IPS DF 6.9 (cell line): ENCODE results near the gene ADAM12.

Experiments used
- DNase-seq: peaks from one replicate; pipeline ENCODE4 v3.0.0-alpha.2; 2013; ENCODE audit warnings: low read depth, low spot score
- H3K27ac ChIP-seq: one replicate; pipeline ENCODE4 v1.5.1; 2013; ENCODE audit warnings: low read length, control low read depth
- H3K27me3 ChIP-seq: 2 replicates; pipeline ENCODE4 v1.6.1; 2013; ENCODE audit warnings: mild to moderate bottlenecking, low read length; ENCODE audit not compliant: control insufficient read depth, insufficient read depth
- H3K36me3 ChIP-seq: 2 replicates; pipeline ENCODE4 v1.6.1; 2013; ENCODE audit warnings: low read length; ENCODE audit not compliant: control insufficient read depth, insufficient read depth
- H3K4me1 ChIP-seq: 2 replicates; pipeline ENCODE4 v1.6.1; 2013; ENCODE audit warnings: low read length; ENCODE audit not compliant: control insufficient read depth, insufficient read depth
- H3K4me3 ChIP-seq: 2 replicates; pipeline ENCODE4 v1.5.1; 2013; ENCODE audit warnings: mild to moderate bottlenecking, low read length
- H3K9me3 ChIP-seq: 2 replicates; pipeline ENCODE4 v1.6.1; 2013; ENCODE audit warnings: low read length, inconsistent platforms; ENCODE audit not compliant: control insufficient read depth, insufficient read depth
- WGBS: extraction: QIAGEN DNeasy Blood & Tissue Kit; methylation state at CpG from one replicate; pipeline ENCODE4 v1.1.7; 2013; ENCODE audit warnings: mixed read lengths, missing lambda C conversion rate; ENCODE audit not compliant: insufficient read length, insufficient coverage; 5-methylcytosine and 5-hydroxymethylcytosine counted together

ADAM12 gene

DNA sequence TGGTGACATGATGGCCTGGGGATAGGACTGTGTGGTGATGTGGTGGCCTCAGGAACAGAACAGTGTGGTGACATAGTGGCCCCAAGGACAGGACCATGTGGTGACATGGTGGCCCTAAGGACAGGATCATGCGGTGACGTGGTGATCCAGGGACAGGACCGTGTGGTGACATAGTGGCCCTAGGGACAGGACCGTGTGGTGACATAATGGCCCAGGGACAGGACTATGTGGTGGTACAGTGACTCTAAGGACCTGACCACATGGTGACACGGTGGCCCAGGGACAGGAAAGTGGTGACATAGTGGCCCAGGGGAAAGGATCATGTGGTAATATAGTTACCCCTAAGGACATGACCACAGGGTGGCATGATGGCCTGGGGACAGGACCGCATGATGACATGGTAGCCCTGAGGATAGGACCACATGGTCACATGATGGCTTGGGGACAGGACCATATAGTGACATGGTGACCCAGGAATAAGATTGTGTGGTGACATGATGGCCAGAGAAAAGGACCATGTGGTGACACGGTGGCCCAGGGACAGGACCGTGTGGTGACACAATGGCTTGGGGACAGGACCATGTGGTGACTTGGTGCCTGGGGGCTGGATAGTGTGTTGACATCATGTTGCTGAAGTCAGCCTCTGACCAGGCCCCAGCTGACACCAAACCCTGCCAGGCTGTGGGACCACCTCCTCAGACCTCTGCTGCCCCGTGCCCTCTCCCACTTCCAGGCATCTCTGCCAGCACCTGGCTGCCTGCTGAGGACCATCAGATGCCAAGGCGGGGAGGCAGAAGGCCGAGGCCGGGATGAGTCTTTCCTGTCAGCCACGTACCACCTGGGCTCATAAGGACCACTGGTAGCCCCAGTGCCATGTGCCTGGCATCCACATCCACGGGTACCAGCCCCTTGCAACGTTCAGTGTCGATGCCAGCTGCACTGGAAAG is 99.5 kb downstream of the ADAM12 start:
- WGBS, result no CpG with 5 or more reads among the region's 16 CpGs
- Histone ChIP-seq H3K9me3 (no peaks in the 10 kb centered on the region), H3K4me3 (no peak overlapping the region), H3K36me3 (no peaks in the 10 kb centered on the region), H3K27ac (no peak overlapping the region), H3K27me3 (no peaks in the 10 kb centered on the region), H3K4me1 (no peaks in the 10 kb centered on the region)
- no peak for DNase-seq

DNA sequence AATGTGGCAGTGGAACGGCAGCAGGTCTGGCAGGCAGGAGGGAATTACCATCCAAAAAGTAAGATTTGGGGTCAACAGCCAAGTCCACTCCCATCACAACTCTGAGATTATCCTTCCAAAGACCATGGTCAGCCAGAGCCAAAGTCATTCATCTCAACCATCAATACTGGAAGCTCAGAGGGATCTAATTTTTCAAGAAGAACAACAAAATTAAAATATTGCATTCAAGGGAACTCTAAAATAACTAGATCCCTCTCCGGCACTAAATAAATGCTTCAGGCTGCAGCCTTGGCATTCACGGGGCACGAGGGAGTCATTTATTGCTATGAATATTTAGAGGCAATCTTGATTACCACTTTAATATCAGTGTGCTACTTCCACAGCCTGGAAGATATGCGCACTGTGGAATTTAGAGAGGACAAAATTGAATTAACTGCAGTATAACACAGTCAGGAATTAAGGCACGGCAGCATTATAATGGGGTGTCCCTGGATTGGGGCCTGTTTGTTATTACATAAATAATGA is 102.0 kb downstream of the ADAM12 start:
- no peak overlapping the region for H3K4me3 ChIP-seq
- H3K27ac ChIP-seq, result no peak overlapping the region
- H3K9me3 ChIP-seq, result no peaks in the 10 kb centered on the region
- H3K27me3 ChIP-seq, result no peaks in the 10 kb centered on the region
- no peak for DNase-seq
- no CpG with 5 or more reads among the region's 6 CpGs for WGBS
- no peaks in the 10 kb centered on the region for H3K4me1 ChIP-seq
- no peaks in the 10 kb centered on the region for H3K36me3 ChIP-seq

DNA sequence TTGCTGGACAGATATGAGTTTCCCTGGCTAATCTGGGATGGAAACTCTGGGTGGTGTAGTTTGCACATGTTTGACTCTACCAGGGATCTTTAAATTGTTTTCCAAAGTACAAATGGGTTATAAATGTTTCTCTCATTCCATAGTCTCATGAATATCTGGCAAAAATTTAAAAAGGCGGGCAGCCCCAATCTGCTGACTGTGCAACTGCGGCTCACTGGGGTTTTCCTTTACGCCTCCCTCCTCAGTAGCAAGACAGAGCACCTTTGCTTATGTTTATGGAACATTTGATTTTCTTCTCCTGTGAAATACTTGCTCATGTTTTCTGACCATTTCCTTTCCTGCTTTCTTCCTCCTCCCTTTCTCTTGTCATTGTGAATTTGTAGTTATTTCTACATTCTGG is 105.0 kb downstream of the ADAM12 start:
- no peak for DNase-seq
- Histone ChIP-seq H3K9me3 (no peaks in the 10 kb centered on the region), H3K36me3 (no peaks in the 10 kb centered on the region), H3K27me3 (no peaks in the 10 kb centered on the region), H3K4me1 (no peaks in the 10 kb centered on the region), H3K27ac (no peak overlapping the region), H3K4me3 (no peak overlapping the region)
- no CpG with 5 or more reads among the region's 3 CpGs for WGBS

DNA sequence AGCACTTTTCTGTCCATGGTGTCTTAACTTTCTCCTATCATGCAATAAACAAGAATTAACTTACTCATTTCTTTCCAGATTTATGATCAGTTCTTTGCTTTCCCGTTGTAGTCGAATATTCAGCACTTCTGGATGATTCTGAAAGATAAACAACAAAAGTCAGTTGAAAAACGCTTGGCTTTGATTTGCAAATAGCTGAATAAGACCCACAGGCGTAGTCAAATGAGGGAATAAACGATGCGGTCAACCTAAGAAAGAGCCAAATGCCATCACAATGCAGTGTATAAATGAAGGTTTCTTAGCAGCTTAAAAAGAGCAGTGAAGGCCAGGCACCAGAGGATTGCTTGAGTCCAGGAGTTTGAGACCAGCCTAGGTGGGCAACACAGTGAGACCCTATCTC is 109.4 kb downstream of the ADAM12 start:
- Histone ChIP-seq H3K4me1 (no peaks in the 10 kb centered on the region), H3K27me3 (no peaks in the 10 kb centered on the region), H3K4me3 (no peak overlapping the region), H3K27ac (no peak overlapping the region), H3K36me3 (no peaks in the 10 kb centered on the region), H3K9me3 (no peaks in the 10 kb centered on the region)
- no CpG with 5 or more reads among the region's 6 CpGs for WGBS
- no peak for DNase-seq

DNA sequence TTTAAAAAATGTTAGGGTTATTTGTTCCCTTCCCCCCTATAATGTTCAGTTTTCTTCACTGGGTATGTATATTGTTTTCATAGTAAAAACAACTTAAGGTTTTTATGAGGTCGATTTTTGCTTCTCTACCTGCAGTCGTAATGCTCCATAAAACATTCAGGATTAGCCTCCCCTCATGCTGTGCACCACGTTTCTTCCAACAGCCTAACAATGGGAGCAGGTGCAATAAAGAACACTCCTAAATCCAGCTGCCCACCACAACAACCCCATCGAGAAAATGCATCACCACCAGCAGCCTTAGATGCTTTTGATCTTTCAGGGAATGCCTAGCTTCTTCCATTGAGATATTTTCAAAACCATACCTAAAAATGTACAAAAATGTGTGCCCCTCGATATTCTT is 111.1 kb downstream of the ADAM12 start:
- no peaks in the 10 kb centered on the region for H3K9me3 ChIP-seq
- H3K4me1 ChIP-seq, result no peaks in the 10 kb centered on the region
- WGBS, result no CpG with 5 or more reads among the region's 5 CpGs
- no peaks in the 10 kb centered on the region for H3K27me3 ChIP-seq
- no peaks in the 10 kb centered on the region for H3K36me3 ChIP-seq
- H3K4me3 ChIP-seq, result no peak overlapping the region
- H3K27ac ChIP-seq, result no peak overlapping the region
- DNase-seq, result no peak

DNA sequence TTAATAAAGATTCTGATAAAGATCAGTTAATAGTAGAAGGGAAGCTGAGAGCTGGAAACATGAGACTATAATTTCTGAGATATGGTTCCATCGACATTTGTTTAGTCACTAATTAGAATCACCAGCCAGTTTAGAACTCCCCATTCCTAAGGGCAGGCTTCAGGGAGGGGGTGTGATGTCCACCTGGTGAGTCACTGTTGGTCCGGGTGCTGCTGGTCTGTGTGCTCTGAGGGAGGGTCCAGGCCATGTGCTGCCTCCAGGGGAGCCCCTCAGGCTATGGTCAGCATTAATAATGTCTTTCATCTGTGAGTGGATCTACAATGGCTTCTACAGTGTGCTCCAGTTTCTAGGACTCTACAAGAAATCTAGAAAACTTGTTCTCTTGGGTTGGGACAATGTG is 115.8 kb downstream of the ADAM12 start:
- Histone ChIP-seq H3K4me1 (no peaks in the 10 kb centered on the region), H3K27ac (no peak overlapping the region), H3K4me3 (no peak overlapping the region), H3K27me3 (no peaks in the 10 kb centered on the region), H3K9me3 (no peaks in the 10 kb centered on the region), H3K36me3 (no peaks in the 10 kb centered on the region)
- no peak for DNase-seq
- no CpG with 5 or more reads among the region's 2 CpGs for WGBS

DNA sequence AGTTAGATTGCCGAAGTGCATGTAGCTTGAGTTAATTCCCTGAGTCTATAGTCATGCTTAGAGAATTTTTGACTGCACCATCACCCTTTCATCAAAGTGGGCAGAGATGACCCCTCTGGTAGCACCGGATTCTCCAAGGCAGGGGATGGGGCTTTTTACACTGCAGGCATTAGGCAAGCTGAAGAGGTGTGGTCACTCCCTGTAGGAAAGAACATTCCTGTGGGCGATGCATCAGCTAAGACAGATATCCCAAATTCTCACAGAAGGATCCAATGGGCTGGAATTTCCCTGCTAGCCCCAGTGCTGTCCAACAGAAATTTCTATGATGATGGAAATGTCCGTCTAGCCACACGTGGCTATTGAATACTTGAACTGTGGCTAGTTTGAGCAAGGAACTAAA is 118.2 kb downstream of the ADAM12 start:
- Histone ChIP-seq H3K36me3 (no peaks in the 10 kb centered on the region), H3K4me3 (no peak overlapping the region), H3K4me1 (no peaks in the 10 kb centered on the region), H3K27ac (no peak overlapping the region), H3K9me3 (no peaks in the 10 kb centered on the region), H3K27me3 (no peaks in the 10 kb centered on the region)
- no peak for DNase-seq
- no CpG with 5 or more reads among the region's 5 CpGs for WGBS

DNA sequence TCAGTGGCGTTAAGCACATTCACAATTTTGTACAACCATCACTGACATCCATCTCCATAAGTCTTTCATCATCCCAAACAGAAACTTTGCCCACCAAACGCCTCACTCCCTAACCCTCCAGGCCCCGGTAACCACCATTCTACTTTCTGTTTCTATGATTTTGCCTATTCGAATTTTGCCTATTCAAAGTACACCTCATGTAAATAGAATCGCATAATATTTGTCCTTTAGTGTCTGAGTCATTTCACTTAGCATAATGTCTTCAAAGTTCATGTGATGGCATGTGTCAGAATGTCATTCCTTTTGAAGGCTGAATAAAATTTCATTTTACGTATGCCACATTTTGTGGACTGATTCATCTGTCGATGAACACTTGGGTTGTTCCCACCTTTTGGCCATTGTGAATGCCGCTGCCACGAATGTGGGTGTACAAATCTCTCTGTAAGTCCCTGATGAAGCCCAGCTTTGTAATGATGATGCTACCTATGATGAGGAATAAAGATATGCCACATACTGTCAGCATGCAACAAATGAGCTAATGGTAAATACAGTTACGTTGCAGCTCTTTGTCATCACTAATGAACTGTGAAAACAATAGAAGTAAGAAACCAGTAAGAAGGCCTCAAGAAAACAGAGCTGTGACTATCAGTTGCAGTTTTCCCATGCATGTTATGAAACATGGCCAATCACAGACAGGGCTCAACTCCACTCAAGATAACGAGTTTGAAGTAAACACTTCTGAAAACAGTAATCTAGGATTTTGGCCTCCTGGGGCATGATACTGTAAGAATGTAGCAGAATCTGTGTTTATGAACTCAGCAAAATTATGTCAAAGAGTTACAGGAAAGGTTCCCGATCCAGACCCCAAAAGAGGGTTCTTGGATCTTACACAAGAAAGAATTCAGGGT is 120.0 kb downstream of the ADAM12 start:
- no peaks in the 10 kb centered on the region for H3K4me1 ChIP-seq
- H3K27me3 ChIP-seq, result no peaks in the 10 kb centered on the region
- no peak overlapping the region for H3K27ac ChIP-seq
- no CpG with 5 or more reads among the region's 12 CpGs for WGBS
- no peak for DNase-seq
- H3K9me3 ChIP-seq, result no peaks in the 10 kb centered on the region
- H3K36me3 ChIP-seq, result no peaks in the 10 kb centered on the region
- H3K4me3 ChIP-seq, result no peak overlapping the region

DNA sequence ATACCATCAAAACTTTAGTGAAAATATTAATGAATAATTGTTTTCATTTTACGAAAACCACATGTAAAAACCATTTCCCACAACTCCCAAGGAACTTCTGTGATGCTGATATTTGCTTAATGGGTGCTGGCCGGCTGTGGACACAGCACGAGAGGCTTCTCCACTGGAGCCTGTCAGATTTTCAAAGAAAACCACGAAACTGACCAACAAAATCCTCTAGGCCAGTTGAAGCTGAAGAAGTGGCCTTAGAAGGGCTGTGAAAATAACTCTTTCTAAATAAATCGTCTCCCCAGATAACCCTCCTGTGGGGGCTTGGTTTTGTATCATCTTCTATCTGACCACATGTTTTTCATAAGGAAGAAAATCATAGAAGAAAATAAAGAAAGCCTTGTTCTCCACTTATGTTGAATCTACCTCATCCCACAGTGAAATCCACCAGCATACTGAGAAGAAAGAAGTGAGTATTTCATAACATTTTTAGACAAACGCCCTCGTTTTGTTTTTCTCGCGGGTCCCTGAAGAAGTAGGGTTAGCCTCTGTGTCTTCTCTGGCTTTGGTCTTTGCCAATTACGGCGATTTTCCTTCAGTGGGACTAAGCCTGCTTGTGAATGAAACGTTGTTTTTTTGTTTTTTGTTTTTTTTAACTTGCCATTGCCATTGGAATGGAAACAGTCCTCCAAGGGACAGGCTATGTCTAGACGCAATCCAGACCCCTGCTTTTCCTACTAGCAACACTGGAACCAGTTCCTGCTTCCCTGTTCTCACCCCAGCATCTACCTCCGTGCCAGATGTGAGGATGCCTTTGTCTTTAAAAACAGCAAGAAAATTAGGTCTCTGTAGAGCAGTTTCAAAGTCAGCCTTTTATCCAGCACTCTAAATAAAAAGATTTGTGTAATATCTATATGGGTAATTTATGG is 123.9 kb downstream of the ADAM12 start:
- no peaks in the 10 kb centered on the region for H3K4me1 ChIP-seq
- no peaks in the 10 kb centered on the region for H3K36me3 ChIP-seq
- DNase-seq, result no peak
- no peaks in the 10 kb centered on the region for H3K27me3 ChIP-seq
- H3K4me3 ChIP-seq, result no peak overlapping the region
- no peak overlapping the region for H3K27ac ChIP-seq
- no peaks in the 10 kb centered on the region for H3K9me3 ChIP-seq
- no CpG with 5 or more reads among the region's 14 CpGs for WGBS
